HK-2 (cell line): Measurements from ENCODE around the gene SPP2.

Source experiments
- DNase-seq: peaks from one replicate; pipeline ENCODE4 v3.0.0-alpha.2; 2018; ENCODE audit not compliant: unreplicated experiment

The SPP2 gene

DNA sequence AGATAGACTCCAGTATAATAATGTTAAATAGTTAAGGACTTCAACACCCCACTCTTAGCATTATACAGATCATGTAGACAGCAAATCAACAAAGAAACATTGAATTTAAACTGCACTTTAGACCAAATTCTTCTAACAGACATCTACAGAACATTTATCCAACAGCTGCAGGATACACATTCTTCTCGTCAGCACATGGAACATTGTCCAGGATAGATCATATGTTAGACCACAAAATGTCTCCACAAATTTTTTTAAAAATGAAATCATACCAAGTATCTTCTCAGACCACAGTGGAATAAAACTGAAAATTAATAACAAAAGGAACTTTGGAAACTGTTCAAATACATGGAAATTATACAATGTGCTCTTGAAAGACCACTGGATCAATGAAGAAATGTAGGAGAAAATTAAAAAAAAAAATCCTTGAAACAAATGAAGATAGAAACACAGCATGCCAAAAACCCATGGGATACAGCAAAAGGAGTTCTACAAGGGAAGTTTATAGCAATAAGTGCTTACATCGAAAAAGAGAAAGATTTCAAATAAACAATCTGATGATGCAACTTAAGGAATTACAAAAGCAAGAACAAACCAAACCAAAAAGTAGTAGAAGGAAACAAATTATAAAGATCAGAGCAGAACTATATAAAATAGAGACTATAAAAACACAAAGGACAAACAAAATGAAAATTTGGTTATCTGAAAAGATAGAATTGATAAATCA, 12.3 kb upstream of the SPP2 start:
- no peak for DNase-seq

DNA sequence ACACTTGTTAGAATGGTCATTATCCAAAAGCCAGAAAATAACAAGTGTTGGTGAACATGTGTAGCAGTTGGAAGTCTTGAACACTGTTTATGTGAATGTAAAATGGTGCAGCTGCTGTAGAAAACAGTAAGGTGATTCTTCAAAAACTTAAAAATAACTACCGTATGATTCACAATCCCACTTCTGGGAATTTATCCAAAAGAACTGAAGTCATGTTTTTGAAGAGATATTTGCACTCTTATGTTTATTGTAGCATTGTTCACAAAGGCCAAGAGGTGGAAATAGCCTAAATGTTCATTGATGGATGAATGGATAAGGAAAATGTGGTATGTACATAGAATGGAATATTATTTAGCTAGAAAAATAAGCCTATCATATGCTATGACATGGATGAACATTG, 6.3 kb upstream of the SPP2 start:
- no peak for DNase-seq

DNA sequence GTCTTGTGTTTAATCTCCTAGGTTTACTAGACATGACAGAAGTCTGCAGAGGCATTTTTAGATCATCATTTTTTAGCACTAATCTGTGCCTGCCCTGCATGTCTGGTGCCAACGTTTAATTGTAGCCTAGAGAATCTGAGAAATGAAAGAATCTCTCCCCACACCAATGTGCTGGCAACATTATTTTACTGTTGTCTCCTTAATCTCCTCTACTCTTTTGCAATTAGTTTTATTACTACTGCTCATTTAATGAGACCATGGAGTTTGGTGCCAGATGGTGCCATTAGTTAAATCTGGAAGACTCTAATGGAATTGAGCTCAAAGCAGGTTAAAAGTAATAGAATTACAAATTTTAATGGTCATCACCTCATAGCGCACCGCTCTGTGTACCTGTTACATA, 4.0 kb upstream of the SPP2 start:
- no peak for DNase-seq

DNA sequence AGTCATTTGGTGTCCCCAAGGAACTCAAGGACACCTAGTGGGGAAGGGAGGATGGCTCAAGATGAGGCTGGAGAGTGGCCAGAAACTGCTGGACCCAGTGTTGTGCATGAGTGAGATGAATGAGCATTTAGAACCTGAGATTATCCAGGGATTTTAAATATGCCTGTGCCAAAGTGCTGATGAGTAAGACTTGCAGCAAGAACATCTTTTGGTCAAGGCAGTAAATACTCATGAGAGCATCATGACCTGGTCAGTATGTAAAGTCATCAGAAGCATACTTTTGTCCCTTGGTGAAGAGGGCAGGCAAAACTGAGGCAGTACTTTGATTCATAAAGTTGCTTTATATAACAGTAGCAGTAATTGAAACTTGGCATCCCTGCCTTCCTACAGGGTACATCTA, 3.1 kb upstream of the SPP2 start:
- DNase-seq, result no peak

DNA sequence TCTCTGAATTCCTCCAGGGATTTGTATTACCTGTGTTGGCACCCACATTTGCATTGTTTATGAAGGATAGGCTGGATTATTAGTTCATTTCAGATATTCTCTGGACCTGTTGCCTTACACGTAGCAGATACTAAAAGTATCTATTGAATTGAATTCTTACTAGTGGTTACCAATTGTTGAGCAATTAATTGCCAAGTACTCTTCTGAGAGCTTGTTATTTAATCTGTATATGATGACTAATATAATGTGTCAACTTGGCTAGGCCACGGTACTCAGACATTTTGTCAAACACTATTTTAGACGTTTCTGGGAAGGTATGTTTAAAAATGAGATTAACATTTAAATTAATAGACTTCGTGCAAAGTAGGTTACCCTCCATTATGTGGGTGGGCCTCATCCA, 2.5 kb upstream of the SPP2 start:
- DNase-seq, result no peak

DNA sequence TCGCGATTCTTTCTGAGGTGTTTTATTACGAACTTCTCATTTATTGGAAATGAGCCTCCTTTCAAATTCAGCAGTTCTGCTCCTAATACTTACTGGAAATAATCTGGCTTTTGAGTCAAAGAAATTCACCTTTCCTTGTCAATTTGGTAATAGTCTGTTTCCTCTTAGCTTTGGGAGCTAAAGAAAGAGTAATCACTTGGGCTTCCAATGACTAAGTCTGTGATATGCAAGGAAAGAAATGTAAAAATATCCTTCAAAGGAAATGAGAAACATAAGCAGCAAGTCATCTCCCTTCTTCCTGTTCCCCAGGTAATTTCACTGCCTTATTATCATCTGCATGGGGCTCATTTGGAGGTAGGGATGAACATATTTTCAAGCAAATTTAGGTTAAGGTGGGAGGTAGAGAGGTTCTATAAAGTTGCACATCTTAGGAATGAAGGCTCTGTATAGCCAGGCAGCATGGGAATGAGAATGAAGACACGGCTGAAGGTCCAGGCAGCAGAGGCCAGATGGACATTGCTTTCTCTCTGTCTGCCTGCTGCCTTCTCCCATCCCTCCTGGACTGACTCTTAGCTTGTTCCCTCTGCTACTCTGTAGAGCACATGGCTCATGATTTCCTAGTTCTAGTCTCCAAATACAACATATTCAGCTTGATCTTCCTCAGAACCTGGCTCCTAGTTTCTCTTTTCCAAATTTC, 1.0 kb downstream of the SPP2 start:
- no peak for DNase-seq

DNA sequence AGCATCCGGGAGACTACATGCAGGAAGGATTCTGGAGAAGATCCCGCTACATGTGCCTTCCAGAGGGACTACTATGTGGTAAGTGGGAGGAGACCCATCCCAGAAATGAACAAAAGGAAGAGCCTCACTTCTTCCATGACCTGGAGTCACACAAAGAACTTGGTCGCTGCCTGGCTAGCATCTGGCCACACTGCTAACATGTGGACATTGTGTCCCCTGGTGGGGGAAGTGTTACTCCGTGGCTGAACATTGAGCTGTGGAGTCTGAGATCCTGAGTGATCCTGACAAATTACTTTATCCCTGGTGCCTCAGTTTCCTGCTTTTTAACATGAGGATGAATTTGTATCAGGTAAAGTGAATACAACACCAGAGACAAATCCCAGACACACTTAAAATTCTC, 8.4 kb downstream of the SPP2 start:
- DNase-seq, result no peak

DNA sequence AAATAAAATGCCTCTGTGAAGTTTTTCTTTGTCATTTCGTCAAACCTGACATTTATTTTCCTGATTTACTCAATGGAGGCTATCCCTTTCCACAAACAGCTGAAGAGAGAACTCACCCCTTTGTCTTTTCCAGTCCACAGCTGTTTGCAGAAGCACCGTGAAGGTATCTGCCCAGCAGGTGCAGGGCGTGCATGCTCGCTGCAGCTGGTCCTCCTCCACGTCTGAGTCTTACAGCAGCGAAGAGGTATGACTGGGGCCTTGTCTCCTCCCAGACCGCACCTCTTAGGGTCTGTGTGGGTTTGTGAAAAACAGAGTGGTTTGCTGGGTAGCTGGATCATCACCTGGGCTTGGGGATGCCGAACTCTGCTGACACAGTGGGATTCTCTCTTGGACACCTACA, 9.7 kb downstream of the SPP2 start:
- DNase-seq, result no peak

DNA sequence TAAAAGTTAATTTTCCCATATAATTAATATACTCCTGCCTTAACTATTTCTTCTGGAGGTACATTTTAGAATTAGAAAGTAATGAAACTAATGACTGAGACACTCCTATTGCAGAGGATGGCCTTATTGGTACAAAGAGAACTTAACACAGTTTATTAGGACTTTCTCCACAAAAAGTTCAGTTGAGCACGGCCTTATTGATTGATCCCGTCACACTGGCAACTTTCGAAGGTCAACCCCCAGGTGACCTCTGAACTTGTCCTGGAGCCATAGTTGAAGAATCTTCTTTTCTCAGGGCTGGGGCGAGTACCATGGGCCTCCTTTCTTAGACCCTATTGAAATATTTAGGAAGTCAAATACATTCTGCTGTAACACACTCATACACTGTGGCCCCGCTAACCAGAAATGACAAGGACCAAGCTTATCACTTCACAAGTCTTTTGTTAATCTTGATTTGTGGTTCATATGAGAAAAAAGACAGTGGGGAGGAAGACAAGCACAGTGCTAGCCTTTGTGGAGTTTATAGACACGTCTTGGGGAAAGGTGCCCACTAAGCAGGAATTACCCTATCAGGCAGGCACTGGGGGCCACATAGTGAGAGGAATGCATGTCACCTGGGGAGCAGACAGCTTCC, 11.2 kb downstream of the SPP2 start:
- DNase-seq, result no peak

DNA sequence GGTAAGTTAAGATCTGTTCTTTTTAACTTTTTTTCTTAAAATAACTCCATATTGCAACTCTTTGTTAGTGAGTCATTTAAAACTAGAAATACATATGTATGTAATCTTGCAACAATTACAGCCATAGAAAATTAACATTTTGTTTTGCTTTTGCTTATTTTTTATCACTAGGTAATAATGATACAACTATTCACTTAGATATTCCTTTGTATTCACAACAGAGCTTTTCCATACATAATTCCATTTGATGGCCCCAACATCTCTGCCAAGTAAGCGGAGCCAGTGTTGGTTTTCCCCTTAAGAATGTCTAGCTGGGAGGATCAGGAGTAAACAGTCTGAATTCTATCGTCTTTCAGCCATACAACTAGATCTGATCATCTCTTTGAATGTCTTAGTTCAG, 16.1 kb downstream of the SPP2 start:
- DNase-seq, result no peak

DNA sequence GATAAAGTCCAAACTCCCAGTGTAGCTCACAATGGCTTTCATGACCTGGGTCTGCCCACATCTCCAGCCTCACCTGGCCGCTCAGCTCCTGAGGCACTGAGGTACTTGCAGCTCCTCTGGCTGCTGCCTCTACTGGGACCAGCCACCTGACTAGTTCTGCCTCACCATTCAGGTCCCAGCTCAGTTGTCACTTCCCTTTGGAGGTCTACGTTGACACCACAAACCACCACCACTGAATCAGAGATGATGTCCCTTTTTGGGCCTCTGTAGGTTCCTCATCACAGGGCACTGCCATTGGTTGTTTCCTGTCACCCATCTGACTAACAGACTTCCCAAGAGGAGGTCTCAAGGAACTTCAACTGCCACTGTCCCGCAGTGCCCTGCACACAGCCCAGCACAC, 21.2 kb downstream of the SPP2 start:
- no peak for DNase-seq

DNA sequence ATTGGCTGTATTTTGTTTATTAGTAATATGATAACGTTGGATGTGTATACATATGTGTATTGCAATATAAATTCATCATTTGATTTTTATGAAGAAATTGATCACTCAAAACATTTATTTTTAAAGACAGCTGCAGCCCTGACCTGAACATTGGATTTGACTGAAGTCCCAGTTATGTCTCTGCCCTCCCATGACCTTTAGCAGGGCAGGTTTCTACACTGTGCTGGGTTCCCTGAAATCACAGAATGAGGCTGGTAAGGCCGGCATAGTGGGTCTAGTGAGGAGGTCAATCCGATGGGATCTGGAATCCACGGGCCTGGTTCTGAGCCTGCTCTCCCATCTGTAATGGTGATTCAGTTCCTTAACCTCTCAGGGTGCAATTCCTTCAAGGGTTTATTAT, 22.0 kb downstream of the SPP2 start:
- DNase-seq, result no peak

DNA sequence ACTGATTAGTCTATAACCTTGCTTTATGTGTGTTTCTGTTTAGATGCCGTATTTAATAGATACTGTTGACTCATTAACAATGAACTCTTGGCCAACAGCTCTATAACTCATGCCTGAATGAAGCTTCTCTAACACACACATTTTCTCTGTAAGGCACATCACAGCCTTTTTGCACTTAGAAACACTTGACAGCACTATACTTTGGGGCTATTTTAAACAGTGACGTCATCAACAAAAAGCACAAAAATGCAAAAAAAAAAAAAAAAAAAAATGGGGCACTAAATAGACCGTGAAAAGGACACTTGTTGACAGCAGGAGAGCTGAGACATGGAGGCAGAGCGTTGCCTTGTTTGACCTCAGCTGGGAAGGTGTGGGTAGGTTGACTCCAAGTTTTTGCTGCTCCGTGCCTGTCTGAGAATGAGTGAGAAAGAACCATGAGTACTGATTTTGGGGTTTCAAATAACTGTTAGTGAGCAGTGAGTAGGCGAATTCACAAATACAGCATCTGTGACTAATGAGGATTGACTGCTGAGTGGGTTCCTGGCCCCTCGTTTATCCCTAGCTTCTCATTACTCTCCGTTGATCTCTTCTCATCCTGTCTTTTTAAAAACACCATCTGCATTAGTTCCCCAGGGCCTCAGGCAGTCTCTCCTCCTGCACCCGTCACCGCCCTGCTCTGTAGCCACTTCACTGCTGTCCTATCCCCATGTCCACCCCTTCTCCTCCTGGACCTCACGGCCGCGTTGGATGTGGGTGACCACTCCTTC, 24.4 kb downstream of the SPP2 start:
- no peak for DNase-seq

DNA sequence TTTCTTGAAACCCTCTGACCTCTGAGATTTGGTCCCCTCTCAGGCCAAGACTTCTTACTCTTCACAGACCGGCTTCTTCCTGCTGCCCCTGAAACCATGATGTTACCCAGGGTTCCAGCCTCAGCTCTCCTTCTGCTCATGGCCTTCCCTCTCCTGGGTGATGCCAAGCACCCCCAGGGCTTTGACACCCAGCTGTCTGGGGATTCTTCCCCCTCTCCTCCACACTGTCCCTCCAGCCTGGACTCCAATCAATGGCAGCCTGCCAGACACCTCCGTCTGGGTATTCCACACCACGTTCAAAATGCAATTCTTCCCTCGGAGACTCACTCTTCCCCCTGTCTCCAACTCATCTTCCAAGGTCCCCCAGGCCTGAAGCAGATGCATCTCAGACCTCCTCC, 25.0 kb downstream of the SPP2 start:
- no peak for DNase-seq

DNA sequence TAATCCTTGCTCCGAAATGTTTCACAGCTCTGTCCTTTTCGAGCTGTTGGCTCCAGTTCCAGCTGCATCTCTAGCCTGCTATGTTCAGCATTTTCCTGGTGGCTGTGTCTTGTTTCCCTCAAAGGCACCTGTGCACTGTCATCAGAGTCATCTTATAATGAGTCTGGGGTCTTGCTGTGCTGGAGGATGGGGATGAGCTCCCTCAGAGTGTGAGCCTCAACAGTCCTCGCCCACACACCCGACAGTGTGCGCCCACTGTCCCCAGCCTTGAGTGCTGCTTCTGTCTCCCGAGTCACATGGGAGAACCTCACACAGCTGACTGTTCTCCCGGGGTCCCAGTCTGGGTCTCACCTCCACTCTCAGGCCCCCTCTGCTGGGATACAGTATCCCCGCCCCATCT, 25.4 kb downstream of the SPP2 start:
- DNase-seq, result no peak

DNA sequence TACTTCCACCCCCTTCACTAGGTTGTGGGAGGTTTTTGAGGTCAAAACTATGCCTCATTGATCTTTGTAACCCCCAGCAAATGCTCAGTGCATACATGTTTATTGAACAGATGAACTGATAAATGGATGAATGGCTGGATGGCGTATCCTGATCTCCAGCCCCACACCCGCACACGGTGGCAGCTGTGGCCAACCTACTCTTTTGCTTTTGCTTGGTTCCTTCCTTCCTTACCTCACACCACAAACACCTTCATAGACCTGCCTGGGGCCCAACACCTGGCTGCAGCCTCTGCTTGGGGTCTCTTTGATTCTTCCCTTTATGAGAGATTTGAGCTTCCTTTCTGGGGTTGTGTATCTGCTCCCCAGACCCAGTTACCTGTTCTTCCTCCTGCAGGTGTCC, 25.9 kb downstream of the SPP2 start:
- no peak for DNase-seq

DNA sequence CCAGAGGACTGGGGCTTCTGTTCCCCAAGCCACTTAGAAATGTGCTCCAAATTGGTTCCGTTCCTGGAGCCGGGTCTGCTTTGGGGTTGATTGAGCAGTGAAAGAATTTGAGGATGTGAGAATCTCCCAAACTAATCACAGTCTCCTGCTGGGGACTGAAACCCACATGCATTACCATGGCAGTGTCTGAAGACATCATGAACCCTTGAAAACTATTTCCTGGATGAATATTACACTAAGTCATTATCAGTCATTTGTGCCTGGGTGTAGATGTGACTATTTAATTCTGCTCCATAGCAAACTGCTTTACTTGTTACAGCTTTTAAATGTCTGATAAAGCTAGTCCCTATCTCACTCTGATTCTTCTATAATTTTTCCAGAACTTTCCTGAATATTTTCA, 27.6 kb downstream of the SPP2 start:
- no peak for DNase-seq

DNA sequence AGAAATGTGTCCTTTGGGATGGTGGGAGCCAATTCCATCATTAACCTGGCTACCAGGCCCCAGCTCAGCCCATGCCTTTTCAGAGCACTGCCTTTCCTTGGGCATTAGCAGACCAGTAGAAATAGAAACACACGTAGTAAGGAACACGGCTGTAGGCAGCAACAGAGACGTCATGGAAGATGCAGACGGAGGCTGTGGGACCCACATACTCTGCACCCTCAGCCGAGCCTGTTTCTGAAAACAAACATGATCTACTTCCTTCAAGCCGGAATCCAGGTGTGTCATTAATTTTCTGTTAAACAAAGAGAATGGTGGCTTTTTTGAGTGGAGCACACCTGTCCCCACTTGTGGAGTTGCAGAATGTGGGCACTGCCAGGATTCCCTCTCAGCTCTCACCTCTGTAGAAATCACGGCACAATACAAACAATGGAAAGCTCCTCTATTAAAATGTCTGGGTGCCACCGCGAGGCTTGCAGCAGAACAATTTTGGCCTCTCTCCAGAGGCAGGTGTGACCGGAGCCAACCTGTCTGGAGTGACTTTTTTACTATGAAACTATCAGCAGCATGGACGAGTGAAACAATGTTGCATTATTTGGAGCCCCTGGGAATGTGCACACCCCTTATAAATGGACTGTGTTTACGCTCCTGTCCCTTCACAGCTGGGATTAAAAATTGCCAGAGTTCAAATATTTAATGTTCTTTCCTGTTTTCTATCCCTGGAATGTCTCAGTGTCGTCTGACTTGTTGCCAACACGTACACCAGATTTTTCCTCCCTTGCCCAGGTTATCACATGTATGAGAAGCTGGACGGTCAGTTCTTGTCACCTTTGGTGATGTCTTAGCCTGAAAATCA, 31.7 kb downstream of the SPP2 start:
- no peak for DNase-seq

DNA sequence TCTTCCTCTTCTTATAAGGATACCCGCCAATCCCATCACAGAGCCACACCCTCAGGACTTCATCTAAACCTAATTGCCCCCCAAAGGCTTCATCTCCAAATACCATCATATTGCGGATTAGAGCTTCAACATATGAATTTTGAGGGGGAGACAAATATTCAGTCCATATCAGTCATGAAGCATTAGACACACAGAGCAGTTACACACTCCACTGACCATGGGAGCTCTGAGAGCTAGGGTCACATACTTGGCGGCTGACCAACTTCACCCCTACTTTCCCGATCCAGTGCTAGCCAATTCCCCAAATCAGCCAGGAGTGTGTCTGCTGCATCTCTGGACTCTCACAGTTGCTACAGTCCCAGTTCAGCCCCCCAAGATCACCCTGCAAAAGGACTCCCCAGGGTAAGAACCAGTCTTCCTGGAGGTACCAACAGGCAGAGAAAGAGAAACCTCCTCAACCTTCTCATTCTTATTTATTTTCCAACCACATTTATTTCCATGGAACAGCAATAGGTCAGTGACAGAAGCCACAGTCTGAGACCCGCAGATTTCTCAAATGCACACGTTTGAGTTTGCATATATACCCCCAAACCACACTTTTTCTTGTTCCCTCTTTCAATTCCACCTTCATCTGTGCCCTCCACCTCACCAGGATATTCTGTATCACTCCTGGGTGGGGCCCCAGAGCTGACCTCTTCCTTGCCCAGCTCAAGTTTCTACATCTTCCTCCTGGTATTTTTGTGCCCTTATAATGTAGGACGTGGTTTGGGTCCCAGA, 33.3 kb downstream of the SPP2 start:
- no peak for DNase-seq

DNA sequence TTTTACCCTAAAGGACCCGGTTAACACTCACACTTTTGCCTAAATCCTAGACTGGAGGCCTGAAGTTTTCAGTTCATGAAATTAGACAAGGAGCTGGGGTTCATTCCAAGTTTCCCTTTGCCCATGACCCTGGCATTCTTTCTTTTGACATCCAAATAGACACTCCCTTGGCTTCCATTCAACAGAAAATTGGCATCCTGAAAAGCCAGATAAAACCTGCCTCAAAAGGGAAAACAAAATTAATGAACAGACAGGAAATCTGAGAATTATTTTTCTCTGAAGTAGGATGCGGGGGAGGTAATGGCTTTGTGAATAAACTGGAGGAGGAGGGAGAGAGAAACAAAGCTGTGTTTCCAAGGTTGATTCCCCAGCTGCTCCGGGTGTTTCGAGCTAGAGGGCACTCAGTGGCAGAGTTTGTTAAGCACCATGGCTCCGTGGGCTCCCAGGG, 41.0 kb downstream of the SPP2 start:
- DNase-seq, result no peak

DNA sequence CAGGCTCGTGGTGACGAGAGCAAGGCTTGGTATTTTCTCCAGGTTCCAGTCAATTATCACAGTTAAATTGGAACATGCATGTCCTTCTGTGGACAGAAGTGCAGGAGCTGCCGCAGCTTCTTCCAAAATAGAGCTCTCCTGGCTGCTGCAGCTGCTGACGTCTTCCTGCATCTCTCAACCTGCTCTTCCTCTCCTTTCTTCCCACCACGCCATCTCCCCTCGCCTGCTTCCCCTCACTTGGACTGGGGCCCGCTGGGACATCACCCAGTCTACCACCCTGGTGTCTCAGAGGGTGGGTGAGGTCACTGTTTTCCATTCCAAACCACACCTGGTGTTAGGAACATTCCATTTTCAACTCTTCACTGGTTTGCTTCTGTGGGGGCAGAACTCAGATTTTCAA, 41.4 kb downstream of the SPP2 start:
- no peak for DNase-seq
